Stimulated activated CD4-positive, alpha-beta T cell treated with anti-CD3 and anti-CD28 coated beads, Interleukin-15, amount 100 ng/mL, for 1 hour (primary cell): ENCODE results near the gene PGM5.

Experiments used
- DNase-seq, 2 donors: peaks; one replicate each; pipeline ENCODE4 v3.0.0-alpha.2; 2020; ENCODE audit warnings: low read depth in 1 of 2, low spot score in 1 of 2

PGM5 gene

DNA sequence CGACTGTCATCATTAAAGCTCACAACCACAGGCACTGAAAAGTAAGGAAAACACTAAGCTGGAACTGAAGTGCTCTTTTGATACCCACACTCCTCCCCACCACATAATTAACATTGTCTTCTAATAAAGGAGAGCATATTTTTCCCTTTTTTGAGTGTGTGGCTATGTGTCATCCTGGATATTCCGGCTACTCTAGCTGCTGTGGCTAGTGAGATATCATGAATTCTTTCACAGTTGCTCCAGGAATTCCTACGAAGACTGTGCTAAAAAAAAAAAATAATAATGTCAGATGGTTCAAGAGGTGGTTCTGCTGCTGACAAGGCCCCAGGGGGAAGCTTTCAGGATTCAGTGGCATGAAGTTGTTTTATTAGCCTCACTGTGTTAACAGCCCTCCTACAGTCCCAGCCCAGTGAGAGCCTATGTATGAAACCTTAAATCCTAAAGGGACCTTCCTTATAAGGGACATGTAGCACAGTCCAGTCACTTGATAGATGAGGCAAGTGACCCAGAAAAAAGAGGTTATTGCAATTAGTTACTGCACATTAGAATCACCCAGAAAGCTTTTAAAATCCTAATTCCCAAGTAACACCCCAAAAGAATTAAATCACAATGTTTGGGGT, 137.7 kb downstream of the PGM5 start:
- DNase-seq: no peak

- no peak for DNase-seq
Measured at GRCh38 chr9:68495247-68495646, 138.8 kb downstream of the PGM5 start.

- DNase-seq: no peak
Measured at GRCh38 chr9:68496356-68496755, 139.9 kb downstream of the PGM5 start.

DNA sequence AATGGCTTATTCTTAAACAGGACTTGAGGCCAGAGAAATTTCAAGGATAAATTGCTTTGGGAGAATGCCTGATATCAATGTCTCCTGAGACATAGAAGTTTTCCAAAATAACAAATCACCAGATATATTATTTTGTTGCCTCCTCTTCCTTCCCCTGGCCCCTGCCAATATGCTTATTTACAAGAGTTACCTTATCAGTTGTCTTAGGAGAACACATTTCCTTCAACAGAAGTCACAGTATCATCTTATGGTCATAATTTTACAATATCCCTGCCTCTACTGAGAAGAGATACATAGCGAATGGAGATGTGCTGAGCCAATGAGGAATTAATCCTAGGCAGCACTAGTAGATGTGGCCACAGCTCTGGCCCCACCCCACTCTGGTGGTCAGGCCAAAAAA, 141.2 kb downstream of the PGM5 start:
- no peak for DNase-seq

GRCh38 chr9:68498816-68499215, 142.4 kb downstream of the PGM5 start:
- DNase-seq: no peak

GRCh38 chr9:68500457-68501381, 144.3 kb downstream of the PGM5 start:
- DNase-seq: no peak

- no peak for DNase-seq
Measured at GRCh38 chr9:68502279-68502678, 145.9 kb downstream of the PGM5 start.

DNA sequence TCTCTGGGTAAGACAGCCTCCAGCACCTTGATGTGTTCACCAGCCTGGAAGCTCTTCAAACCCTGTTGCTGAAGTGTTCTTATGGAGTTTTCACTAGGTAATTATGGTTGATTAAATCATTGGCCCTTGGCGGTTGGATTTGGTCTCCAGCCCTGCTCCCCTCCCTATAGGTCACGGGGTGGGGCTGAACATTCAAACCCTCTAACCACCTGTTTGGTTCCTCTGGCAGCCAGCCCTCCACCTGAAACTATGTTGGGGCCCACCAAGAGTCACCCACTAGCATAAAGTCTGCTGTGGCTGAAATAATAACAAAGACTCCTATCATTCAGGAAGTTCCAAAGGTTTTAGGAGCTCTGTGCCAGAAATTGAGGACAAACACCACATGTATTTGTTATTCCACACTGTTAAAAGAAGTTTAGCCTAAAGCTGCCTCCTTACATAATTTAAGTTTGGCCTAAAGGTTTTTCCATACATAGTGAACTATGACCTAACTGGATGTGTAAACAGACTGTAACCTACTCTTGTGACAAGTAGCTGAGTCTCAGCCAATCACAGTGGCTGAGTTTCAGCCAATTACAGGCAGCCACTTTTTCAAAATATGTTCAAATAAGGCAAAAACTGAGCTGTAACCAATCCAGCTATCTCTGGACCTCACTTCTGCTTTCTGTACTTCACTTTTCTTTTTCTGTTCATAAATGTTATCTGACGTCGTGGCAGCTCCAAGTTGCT, 149.4 kb downstream of the PGM5 start:
- DNase-seq: no peak

- DNase-seq: no peak
Measured at GRCh38 chr9:68506551-68506950, 150.1 kb downstream of the PGM5 start.

DNA sequence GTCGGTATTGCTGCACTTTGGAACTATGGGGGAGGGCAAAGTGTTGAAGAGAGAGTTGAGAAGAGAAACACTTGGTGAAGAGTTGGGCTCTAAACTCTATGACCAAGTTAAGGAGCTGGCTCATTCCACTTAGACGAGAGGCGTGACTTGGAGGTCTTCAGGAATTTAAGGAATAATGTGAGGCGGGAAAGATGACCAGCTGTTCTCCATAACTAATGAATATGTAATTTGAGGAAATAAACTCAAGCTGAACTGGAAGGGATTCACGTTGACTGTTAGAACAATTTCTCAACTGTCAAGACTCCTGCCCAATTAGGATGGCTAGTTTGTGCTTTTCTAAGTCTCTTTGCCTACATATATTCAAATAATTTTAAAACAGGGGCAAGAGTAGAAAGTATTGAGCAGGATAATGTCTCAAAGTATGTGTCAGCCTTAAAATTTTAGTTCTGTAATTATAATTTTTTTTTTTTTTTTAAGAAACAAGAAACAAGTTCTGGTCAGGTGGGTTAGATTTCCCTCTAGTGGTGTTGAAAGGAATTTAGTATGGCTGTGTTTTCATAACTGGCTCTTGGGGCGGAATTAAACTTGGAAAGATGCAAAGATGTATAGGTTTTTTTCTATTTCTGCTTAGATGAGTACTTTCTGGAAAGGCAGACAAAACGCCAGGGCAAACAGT, 150.9 kb downstream of the PGM5 start:
- DNase-seq: no peak

- DNase-seq: no peak
Measured at GRCh38 chr9:68507806-68508145, 151.4 kb downstream of the PGM5 start.

DNA sequence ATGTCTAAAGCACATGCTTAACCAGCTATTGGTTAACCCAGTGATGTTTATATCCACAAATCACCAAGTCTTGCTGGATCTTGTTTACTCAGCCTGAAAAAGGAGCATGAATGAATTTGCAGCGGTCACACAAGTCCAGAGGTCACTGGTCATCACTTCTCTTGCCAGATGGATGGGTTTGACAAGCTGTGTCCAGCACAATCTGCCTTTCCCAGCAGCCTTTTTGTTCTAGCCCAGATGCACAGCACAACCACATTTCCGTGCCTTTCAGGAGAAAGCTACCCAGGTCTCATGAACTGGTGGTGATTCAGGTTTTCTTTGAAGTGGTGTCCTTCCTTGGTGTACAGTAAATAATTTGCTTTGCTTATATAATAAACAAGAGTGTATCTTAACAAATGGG, 152.1 kb downstream of the PGM5 start:
- no peak for DNase-seq

DNA sequence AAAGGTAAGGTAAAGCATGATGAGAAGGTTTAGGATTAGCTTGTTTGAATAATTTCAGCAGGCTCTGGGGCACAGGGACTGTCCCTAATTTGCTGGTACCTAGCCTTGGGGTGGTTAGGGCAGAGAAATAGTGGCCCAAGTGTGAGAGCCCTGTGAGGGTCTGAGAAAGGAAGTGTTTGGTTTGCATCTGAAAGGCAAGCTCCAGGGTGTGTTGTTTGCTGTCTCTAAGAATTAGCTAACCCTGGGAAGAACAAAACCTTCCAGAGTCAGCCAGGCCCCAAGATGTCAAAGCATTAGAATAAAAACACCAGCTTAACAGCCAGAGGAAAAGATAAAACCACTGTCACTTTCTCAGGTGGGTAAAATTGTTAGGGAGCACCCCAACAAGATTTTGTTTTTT, 153.3 kb downstream of the PGM5 start:
- no peak for DNase-seq

GRCh38 chr9:68513385-68513784, 157.0 kb downstream of the PGM5 start:
- no peak for DNase-seq

DNA sequence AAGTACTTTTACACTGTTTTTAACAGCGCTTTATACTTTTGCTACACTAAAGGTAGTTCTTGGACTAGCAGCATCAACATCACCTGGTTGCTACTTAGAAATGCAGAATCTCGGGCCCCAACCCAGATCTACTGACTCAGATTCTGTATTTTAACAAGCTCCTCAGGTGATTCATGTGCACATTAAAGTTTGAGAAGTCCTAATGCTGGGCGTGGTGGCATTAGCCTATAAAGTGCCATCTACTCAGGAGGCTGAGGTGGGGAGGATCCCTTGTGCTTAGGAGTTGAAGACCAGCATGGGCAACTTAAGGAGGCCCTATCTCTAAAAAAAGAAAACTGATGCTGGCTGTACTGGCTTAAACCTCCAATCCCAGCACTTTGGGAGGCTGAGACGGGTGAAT, 157.6 kb downstream of the PGM5 start:
- no peak for DNase-seq

DNA sequence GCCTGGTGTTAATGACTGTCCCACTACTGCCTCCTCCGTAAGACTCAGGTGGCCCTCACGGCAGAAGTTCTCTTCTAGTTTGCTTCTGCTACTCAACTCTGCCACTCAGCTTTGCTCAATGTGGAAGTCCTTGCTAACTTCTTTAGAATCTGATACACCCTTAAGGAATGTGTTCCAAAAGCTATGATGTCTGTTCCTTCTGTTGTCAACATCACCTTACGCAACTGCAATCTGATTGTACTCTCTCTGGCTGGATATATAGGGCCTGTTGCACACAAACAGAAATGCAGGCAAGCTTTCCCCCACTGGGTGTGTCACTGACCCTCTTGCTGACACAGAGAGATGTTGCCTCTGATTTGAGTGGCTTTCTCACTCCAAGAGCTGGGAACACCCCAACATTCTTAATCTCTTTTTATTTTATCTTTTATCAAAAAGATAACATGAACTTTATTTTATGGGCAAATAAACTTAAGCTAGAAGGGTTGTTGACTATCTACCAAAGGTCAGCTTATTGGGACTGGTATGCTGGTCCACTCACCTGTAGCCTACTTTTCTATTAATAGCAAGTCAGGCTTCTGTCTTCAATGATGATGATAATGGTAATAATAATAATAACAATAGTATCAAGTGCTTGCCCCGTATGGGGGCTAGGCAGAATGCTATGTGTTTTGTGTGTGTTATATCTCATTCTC, 159.1 kb downstream of the PGM5 start:
- no peak for DNase-seq

DNA sequence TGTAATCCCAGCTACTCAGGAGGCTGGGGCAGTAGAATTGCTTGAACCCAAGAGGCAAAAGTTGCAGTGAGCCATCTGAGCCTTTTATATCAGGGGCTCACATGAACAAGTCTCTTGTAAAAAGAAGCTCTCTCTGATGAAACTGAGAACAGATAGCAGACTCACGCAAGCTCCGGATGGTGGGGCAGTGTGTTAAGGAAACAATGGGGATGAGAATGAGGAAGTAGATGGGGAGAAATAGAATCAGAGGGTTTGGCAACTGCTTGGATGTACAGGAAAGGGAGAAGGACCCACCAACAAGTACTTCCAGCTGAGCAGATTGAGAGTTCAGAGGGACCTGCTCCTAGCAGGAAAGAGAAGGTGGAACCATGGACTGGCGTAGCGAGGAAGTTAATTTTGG, 165.7 kb downstream of the PGM5 start:
- DNase-seq: no peak

- no peak for DNase-seq
Measured at GRCh38 chr9:68522954-68523353, 166.5 kb downstream of the PGM5 start.

DNA sequence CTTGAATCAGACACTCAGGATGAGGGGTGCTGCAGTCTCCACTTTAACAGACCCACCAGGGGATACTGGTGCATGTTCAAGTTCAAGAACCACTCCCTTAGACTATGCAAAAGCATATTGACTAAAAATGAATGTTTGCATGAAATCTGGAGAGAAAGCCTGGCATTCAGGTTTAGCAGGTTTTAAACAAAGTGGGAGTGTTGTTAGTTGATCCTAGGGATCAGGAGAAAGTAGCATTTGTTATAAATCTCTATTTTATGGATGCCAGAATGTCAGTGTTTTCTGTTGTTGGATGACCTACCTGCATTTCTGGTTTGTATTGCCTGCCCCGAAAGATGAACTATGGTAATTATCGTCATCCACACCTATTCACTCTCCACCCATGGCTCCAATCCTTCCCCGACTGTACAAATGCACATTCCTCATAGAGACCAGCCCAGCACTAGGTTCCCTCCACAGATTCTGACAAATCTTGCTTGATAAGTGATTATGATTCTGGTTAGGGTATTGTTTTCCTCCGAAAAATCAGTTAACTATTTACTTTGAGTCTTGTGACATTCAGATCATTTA, 167.0 kb downstream of the PGM5 start:
- no peak for DNase-seq

- no peak for DNase-seq
Measured at GRCh38 chr9:68530618-68531017, 174.2 kb downstream of the PGM5 start.

GRCh38 chr9:68532131-68532530, 175.7 kb downstream of the PGM5 start:
- no peak for DNase-seq
